GM19328 (cell line): ENCODE data around the gene ADH7.
A peak's percentile ranks its signal among the peaks of the same experiment; 100 is the strongest.

Source experiments
- ATAC-seq: cut with Tn5 transposase; IDR thresholded peaks from one replicate; pipeline ENCODE4 v1.9.1; 2021; ENCODE audit warnings: mild to moderate bottlenecking, moderate library complexity; ENCODE audit not compliant: unreplicated experiment

ADH7 gene

GRCh38 chr4:99435154-99435553 is at the start of gene ADH7:
Gene ADH7 (minus strand): TSS chr4:99435342. CDS start chr4:99435233, 109 bp downstream.
- no peak for ATAC-seq

GRCh38 chr4:99483636-99484035 is 48.5 kb upstream of the ADH7 start:
- ATAC-seq = no peak

- no peak for ATAC-seq
Measured at GRCh38 chr4:99473131-99473530, 38.0 kb upstream of the ADH7 start.

- ATAC-seq = no peak
Measured at GRCh38 chr4:99471896-99472295, 36.8 kb upstream of the ADH7 start.

GRCh38 chr4:99471349-99471748 is 36.2 kb upstream of the ADH7 start:
- no peak for ATAC-seq

- no peak for ATAC-seq
Measured at GRCh38 chr4:99468889-99469288, 33.7 kb upstream of the ADH7 start.

- ATAC-seq = no peak
Measured at GRCh38 chr4:99467887-99468286, 32.7 kb upstream of the ADH7 start.

GRCh38 chr4:99463566-99463965 is 28.4 kb upstream of the ADH7 start:
- no peak for ATAC-seq

- peak; percentile 92 for ATAC-seq
Measured at GRCh38 chr4:99462875-99463464, 27.8 kb upstream of the ADH7 start.

GRCh38 chr4:99461623-99462401 is 26.7 kb upstream of the ADH7 start:
- ATAC-seq = no peak

- no peak for ATAC-seq
Measured at GRCh38 chr4:99459546-99460042, 24.5 kb upstream of the ADH7 start.

GRCh38 chr4:99458911-99459447 is 23.8 kb upstream of the ADH7 start:
- ATAC-seq = no peak

- no peak for ATAC-seq
Measured at GRCh38 chr4:99457676-99458075, 22.5 kb upstream of the ADH7 start.

- no peak for ATAC-seq
Measured at GRCh38 chr4:99457270-99457669, 22.1 kb upstream of the ADH7 start.

- no peak for ATAC-seq
Measured at GRCh38 chr4:99447513-99447912, 12.4 kb upstream of the ADH7 start.

- ATAC-seq = peak; percentile 94
Measured at GRCh38 chr4:99447079-99447478, 11.9 kb upstream of the ADH7 start.

GRCh38 chr4:99438405-99438780 is 3.3 kb upstream of the ADH7 start:
- no peak for ATAC-seq

GRCh38 chr4:99437723-99438404 is 2.7 kb upstream of the ADH7 start:
- no peak for ATAC-seq

- ATAC-seq = no peak
Measured at GRCh38 chr4:99436976-99437722, 2.0 kb upstream of the ADH7 start.

- ATAC-seq = no peak
Measured at GRCh38 chr4:99436462-99436861, 1.3 kb upstream of the ADH7 start.

GRCh38 chr4:99430106-99430505 is 5.0 kb downstream of the ADH7 start:
- ATAC-seq = no peak
